ENCODE data around the gene PTH. TPM values are rescaled to one million over a fixed set of nuclear protein-coding genes. Genes with fewer than 3 reads are reported as not detected.
A peak's percentile ranks its signal among the peaks of the same experiment; 100 is the strongest.

Gene PTH
- total RNA-seq, 1 experiment from 2014 or later: not detected

- intact Hi-C loops (cut with micrococcal nuclease): no loop called here
- H3K4me3 ChIP-seq (replicated peaks in 1 of 2; ENCODE audit: low read depth in 1 of 2, low read length in 2 of 2): no peak overlapping the region
- ChIA-PET POLR2A (no interaction called here), RAD21 (ENCODE audit: low non-redundant PET in 1 of 2, low total read pairs in 2 of 2, uncharacterized antibody in 2 of 2, unreplicated experiment in 2 of 2) (no interaction called here), CTCF (interaction anchor here (0.5 to 2.4 kb wide), 6 partner anchors 10 to 573 kb away, joined by 3 to 6 read pairs (median 3); no protein-coding TSS in a partner anchor)
- no peak overlapping the region for H3K4me2 ChIP-seq (ENCODE audit: low read length)
- no peak for TF ChIP-seq MAX (IDR thresholded peaks at IDR 0.05)
- no peak for TF ChIP-seq SP1 (IDR thresholded peaks at IDR 0.05; ENCODE audit: low read depth)
- TF ChIP-seq CTCF (IDR thresholded peaks at IDR 0.05 in 2 of 3, conservative IDR thresholded peaks at IDR 0.05 in 1 of 3; ENCODE audit: borderline replicate concordance in 1 of 3, insufficient read depth in 1 of 3, low read depth in 2 of 3, low read length in 2 of 3): peak in 2 of 3 experiments; percentile 19 to 43; a peak in 3 of 6 replicates
- TF ChIP-seq REST (IDR thresholded peaks at IDR 0.05; ENCODE audit: low read depth): no peak
- TF ChIP-seq POLR2A (IDR thresholded peaks at IDR 0.05; ENCODE audit: borderline replicate concordance, extremely low read depth, insufficient read depth, insufficient read length): no peak
- no peak for TF ChIP-seq ZNF274 (IDR thresholded peaks at IDR 0.05; ENCODE audit: low read depth, low read length)
- TF ChIP-seq CBX3 (IDR thresholded peaks at IDR 0.05; ENCODE audit: low read depth): no peak
- H3K4me1 ChIP-seq (ENCODE audit: control insufficient read depth in 1 of 2, insufficient read depth in 2 of 2, low read length in 2 of 2): no peaks in the 10 kb centered on the region; a peak in 1 of 4 replicates
- peak overlapping the region; percentile 16 for H2AFZ ChIP-seq (ENCODE audit: low read depth, low read length, poor library complexity, severe bottlenecking)
- BruUV-seq (replicated peaks): no TSS peak
- H3K9me2 ChIP-seq (ENCODE audit: insufficient read depth): no peaks in the 10 kb centered on the region
- no peaks in the 10 kb centered on the region for H3K36me3 ChIP-seq (ENCODE audit: control insufficient read depth in 1 of 2, insufficient read depth in 2 of 2, low read length in 2 of 2)
- no peak overlapping the region for H3K9ac ChIP-seq (ENCODE audit: low read length)
- peak; percentile 84 for ATAC-seq
- no peaks in the 10 kb centered on the region for H3K27me3 ChIP-seq (ENCODE audit: insufficient read depth, low read length)
- H3K9me3 ChIP-seq (ENCODE audit: control insufficient read depth in 1 of 2, insufficient read depth in 1 of 2, low read depth in 1 of 2, low read length in 2 of 2): no peaks in the 10 kb centered on the region
- H3K27ac ChIP-seq (ENCODE audit: low read depth, low read length): no peak overlapping the region
- H3K79me2 ChIP-seq (ENCODE audit: insufficient read depth, low read length): no peaks in the 10 kb centered on the region
- no peaks in the 10 kb centered on the region for H4K20me1 ChIP-seq (ENCODE audit: insufficient read depth)
- no peak for DNase-seq (ENCODE audit: low read depth, low spot score)
Measured at GRCh38 chr11:13486926-13487660, 8.7 kb downstream of the PTH start.

Data from HCT116 (cell line).